DOHH2 (cell line): ENCODE results near the gene UBXN11.

Experiments
- CTCF ChIP-seq: fragments of 200-600 bp; sonication (generic); IDR thresholded peaks from one replicate; pipeline ENCODE4 v1.5.1; 2014; ENCODE audit warnings: antibody characterized with exemption, mild to moderate bottlenecking, low read depth, low read length; ENCODE audit not compliant: poor library complexity, severe bottlenecking
- EZH2phosphoT487 ChIP-seq: fragments of 200-600 bp; sonication (generic); IDR thresholded peaks from 2 replicates; pipeline ENCODE4 v1.6.1; 2017; ENCODE audit warnings: borderline replicate concordance, mild to moderate bottlenecking, antibody characterized with exemption, low read length, moderate library complexity, mixed read lengths

- TF ChIP-seq CTCF (no peak), EZH2phosphoT487 (no peak)
Measured at GRCh38 chr1:26354972-26355371, 48.5 kb upstream of the UBXN11 start.
